GM12878 (cell line): ENCODE data around the gene CHCHD3.

Experiments used
- CHD1 ChIP-seq: IDR thresholded peaks from 2 replicates; pipeline ENCODE4 v1.6.1; 2012; ENCODE audit warnings: low read depth, low read length, improper control_type of control experiment
- ESRRA ChIP-seq: IDR thresholded peaks from 2 replicates; pipeline ENCODE4 v1.6.1; 2012; ENCODE audit warnings: mild to moderate bottlenecking, low read length, improper control_type of control experiment
- EZH2 ChIP-seq: IDR thresholded peaks from 2 replicates; pipeline ENCODE4 v1.6.1; 2012; ENCODE audit warnings: low read depth, mild to moderate bottlenecking, control low read depth, inconsistent platforms, low read length, borderline replicate concordance; ENCODE audit not compliant: control insufficient read depth
- HCFC1 ChIP-seq: fragments of 150-350 bp; IDR thresholded peaks from 2 replicates; pipeline ENCODE4 v1.6.1; 2014; ENCODE audit warnings: low read length
- POLR2A ChIP-seq: IDR thresholded peaks from 2 replicates; pipeline ENCODE4 v1.6.1; 2011; ENCODE audit warnings: low read depth, mild to moderate bottlenecking, low read length
- POLR2AphosphoS5 ChIP-seq: IDR thresholded peaks from 2 replicates; pipeline ENCODE4 v1.6.1; 2011; ENCODE audit warnings: mild to moderate bottlenecking, low read length, inconsistent platforms
- RAD21 ChIP-seq: IDR thresholded peaks from 2 replicates; pipeline ENCODE4 v1.6.1; 2011; ENCODE audit warnings: mild to moderate bottlenecking, low read depth, low read length, moderate library complexity; ENCODE audit not compliant: insufficient read depth
- TAF1 ChIP-seq: IDR thresholded peaks from 2 replicates; pipeline ENCODE4 v1.6.1; 2011; ENCODE audit warnings: mild to moderate bottlenecking, low read depth, low read length, borderline replicate concordance
- TF ChIP-seq, protein P1 (sequence below), 3 experiments: IDR thresholded peaks in 2 of 3; conservative IDR thresholded peaks in 1 of 3; 2 replicates each; pipeline ENCODE4 v1.5.1; 2011; ENCODE audit warnings: low read depth in 3 of 3, low read length in 3 of 3, mild to moderate bottlenecking in 3 of 3, control low read depth in 2 of 3, moderate library complexity in 2 of 3, inconsistent platforms in 1 of 3, mixed read lengths in 1 of 3; ENCODE audit not compliant: control insufficient read depth in 2 of 3, insufficient read depth in 1 of 3; ENCODE audit errors: extremely low read depth in 1 of 3

DNA sequence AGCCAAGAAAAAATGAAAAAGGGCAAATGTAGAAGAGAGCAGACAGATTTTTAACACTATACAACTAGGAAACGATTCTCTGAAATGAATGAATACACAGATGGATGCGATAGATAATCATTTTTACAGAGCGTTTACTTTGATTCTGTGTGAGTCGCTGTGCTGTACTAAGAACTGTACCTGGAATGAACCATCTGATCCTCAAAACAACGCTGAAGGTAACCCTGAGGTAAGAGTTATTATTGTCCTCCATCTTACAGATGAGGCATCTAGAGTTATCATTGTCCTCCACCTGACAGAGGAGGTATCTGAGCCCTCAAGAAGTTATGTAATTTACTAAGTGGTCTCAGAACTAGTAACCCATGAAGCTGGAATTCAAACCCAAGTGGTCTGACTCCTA is 80.2 kb downstream of the CHCHD3 start:
- TF ChIP-seq CHD1 (no peak), HCFC1 (no peak), ESRRA (no peak), TAF1 (no peak), RAD21 (no peak), POLR2A (no peak), POLR2AphosphoS5 (no peak), EZH2 (no peak)
- TF ChIP-seq, protein P1, sequence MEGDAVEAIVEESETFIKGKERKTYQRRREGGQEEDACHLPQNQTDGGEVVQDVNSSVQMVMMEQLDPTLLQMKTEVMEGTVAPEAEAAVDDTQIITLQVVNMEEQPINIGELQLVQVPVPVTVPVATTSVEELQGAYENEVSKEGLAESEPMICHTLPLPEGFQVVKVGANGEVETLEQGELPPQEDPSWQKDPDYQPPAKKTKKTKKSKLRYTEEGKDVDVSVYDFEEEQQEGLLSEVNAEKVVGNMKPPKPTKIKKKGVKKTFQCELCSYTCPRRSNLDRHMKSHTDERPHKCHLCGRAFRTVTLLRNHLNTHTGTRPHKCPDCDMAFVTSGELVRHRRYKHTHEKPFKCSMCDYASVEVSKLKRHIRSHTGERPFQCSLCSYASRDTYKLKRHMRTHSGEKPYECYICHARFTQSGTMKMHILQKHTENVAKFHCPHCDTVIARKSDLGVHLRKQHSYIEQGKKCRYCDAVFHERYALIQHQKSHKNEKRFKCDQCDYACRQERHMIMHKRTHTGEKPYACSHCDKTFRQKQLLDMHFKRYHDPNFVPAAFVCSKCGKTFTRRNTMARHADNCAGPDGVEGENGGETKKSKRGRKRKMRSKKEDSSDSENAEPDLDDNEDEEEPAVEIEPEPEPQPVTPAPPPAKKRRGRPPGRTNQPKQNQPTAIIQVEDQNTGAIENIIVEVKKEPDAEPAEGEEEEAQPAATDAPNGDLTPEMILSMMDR (IDR thresholded peaks at IDR 0.05 in 2 of 3, conservative IDR thresholded peaks at IDR 0.05 in 1 of 3; ENCODE audit: control insufficient read depth in 2 of 3, extremely low read depth in 1 of 3, insufficient read depth in 1 of 3, low read depth in 3 of 3, low read length in 3 of 3), result no peak
